ENCODE measurements around the gene CHID1. TPM values are rescaled to one million over a fixed set of nuclear protein-coding genes. Genes with fewer than 3 reads are reported as not detected.

CHID1 gene
- total RNA-seq, 4 donors from 2014 or later, result 56.6 to 90.5 (median 79.8) TPM

DNA sequence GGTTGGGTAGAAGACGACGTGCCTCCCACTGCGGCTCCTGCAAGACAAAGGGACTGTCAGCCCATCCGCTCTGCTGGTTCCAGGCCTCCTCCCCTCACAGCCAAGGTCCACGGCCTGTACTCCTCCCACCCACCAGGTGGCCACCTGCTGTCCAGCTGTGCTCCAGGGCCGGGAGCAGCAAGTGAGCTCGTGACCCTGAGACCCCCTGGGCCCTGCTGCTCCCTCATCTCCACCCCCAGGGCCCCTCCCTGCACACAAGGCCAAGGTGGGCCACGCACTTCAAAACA lies 40.5 kb downstream of the CHID1 start:
- TF ChIP-seq, protein P1, sequence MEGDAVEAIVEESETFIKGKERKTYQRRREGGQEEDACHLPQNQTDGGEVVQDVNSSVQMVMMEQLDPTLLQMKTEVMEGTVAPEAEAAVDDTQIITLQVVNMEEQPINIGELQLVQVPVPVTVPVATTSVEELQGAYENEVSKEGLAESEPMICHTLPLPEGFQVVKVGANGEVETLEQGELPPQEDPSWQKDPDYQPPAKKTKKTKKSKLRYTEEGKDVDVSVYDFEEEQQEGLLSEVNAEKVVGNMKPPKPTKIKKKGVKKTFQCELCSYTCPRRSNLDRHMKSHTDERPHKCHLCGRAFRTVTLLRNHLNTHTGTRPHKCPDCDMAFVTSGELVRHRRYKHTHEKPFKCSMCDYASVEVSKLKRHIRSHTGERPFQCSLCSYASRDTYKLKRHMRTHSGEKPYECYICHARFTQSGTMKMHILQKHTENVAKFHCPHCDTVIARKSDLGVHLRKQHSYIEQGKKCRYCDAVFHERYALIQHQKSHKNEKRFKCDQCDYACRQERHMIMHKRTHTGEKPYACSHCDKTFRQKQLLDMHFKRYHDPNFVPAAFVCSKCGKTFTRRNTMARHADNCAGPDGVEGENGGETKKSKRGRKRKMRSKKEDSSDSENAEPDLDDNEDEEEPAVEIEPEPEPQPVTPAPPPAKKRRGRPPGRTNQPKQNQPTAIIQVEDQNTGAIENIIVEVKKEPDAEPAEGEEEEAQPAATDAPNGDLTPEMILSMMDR (IDR thresholded peaks at IDR 0.05), result no peak
- ATAC-seq (ENCODE audit: low FRiP score) (no peak), DNase-seq (ENCODE audit: low spot score) (no peak)

DNA sequence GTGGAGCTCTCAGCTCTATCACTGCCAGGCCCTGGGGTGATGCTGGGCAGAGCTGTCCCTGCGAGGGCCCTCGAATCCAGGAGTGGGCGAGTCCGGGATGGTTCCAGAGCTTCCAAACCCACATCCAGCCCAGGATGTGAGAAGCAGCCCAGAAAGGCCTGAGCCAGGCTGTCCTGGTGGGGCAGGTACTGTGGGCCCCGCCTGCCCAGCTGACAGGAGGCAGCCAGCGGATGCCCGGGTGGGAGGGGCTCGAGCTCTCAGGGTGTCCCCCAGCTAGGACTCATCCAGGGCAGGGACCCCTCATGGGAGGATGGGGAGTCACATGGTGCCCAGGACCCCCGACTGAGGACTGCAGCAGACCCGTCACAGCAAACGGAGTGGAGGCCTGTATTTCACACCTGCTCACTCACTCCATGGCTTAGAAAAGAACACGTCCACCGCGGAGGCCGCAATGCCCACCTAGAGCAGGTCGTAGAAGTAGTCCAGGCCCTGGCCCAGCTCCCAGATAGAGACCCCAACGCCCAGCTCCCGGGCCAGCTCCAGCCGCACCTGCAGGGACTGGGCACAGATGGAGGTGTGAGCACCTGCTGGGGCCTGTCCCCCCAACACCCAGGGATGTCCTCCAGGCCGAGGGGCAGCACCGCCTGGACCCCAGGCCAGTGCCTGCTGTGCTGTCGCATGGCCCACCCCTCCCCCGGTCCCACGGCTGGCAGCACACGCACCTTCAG lies 41.0 kb downstream of the CHID1 start:
- TF ChIP-seq, protein P1 (IDR thresholded peaks at IDR 0.05), result no peak
- ATAC-seq (ENCODE audit: low FRiP score), result no peak
- DNase-seq (ENCODE audit: low spot score), result no peak

DNA sequence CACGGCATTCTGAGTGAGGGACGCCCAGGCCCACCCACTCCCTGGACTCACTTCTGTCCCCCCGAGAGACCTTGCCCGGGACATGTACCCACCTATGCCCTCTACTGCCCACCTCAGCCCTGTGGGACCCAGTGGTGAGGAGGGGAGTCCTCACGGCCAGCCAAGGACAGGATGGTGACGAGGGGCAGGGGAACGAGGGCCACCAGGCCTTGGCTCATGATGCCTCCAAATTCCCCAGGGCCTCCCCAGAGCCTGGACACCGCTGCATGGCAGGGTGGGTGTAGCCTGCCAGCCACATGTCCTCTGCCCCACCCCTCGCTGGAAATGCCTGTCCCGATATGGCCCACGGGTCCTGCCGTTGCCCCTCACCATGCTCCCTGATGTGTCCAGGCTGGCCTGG lies 41.8 kb downstream of the CHID1 start:
- DNase-seq (ENCODE audit: low spot score), result no peak
- TF ChIP-seq, protein P1 (IDR thresholded peaks at IDR 0.05), result no peak
- no peak for ATAC-seq (ENCODE audit: low FRiP score)

DNA sequence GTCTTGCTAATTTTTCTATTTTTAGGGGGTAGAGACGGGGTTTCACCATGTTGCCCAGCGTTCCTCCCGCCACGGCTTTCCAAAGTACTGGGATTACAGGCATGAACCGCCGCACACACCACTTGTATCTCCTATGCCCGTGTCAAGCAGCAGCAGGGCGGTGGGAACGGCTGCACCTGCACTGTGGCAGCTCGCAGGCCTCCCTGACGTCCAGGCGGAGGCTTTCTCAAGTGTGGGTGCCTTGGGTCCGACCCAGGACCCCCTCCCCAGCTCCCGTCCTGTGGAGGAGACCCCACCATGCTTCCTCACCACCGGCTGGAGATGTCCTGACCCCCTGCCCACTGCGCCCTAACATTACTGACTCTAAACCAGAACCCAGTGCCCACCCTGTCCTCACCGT lies 42.2 kb downstream of the CHID1 start:
- TF ChIP-seq, protein P1 (IDR thresholded peaks at IDR 0.05), result no peak
- no peak for ATAC-seq (ENCODE audit: low FRiP score)
- DNase-seq (ENCODE audit: low spot score), result no peak

DNA sequence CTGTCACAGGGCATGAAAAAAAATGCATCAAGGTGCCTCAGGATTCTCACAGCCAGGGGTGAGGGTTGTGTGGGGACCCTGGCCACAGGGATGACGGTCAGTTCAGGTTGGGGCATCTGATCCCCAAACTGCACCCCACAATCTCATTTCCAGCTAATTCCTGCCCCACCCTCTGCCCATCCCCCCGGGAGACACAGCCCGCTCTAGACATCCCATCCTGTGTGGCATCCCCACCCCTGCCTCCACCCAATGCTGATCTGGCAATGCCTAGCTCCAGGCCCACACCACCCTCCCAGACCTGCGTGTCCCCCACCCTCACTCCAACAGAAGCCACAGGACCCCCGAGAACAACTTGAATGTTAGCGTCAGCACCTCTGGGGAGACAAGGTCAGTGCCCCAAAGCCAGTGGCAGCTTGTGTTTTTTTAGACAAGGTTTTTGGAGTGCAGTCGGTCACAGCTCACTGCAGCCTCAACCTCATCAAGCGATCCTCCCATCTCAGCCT lies 42.7 kb downstream of the CHID1 start:
- TF ChIP-seq, protein P1 (IDR thresholded peaks at IDR 0.05), result no peak
- DNase-seq (ENCODE audit: low spot score) (no peak), ATAC-seq (ENCODE audit: low FRiP score) (no peak)

DNA sequence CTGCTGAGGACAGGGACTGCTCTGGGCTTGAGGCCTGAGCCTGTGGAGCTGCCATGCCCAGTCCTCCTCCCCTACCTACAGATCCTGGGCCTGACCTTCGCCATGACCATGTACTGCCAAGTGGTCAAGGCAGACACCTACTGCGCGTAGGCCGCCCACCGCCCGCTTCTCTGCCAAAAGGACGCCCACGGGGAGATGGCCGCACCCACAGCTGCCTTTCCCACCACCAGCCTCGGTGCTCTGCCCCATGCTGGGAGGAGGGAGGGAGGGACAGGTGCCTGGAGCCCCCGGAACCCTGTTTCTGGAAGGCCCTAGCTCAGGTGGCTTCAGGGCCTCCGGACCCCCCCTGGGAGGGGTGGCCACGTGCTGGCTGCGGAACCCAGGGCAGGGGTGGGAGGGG lies 44.1 kb downstream of the CHID1 start:
- ATAC-seq (ENCODE audit: low FRiP score) (no peak), DNase-seq (ENCODE audit: low spot score) (no peak)
- TF ChIP-seq, protein P1 (IDR thresholded peaks at IDR 0.05), result no peak
